SU-DHL-6 (cell line): ENCODE measurements around the gene TNN.
A peak's percentile ranks its signal among the peaks of the same experiment; 100 is the strongest.

Experiments
- H2AFZ ChIP-seq: fragments of 200-600 bp; sonication (generic); 2 replicates; pipeline ENCODE4 v1.6.1; 2014; ENCODE audit warnings: low read depth, mild to moderate bottlenecking, moderate library complexity, mixed read lengths, antibody characterized with exemption, low read length; ENCODE audit not compliant: severe bottlenecking
- H3F3A ChIP-seq: fragments of 200-600 bp; shearing (Covaris generic); 2 replicates; pipeline ENCODE4 v1.6.0; 2016; ENCODE audit warnings: antibody characterized with exemption, mild to moderate bottlenecking; ENCODE audit not compliant: insufficient read depth
- H3K27ac ChIP-seq: fragments of 200-600 bp; sonication (generic); 2 replicates; pipeline ENCODE4 v1.5.1; 2016; ENCODE audit warnings: low read depth, mild to moderate bottlenecking, low read length, moderate library complexity, mixed read lengths
- H3K27me3 ChIP-seq: fragments of 200-600 bp; sonication (generic), shearing (Covaris generic); 2 replicates; pipeline ENCODE4 v1.6.0; 2014; ENCODE audit warnings: mild to moderate bottlenecking, low read length
- H3K36me3 ChIP-seq: fragments of 200-600 bp; sonication (generic); 2 replicates; pipeline ENCODE4 v1.6.1; 2014; ENCODE audit warnings: mild to moderate bottlenecking, low read length, mixed read lengths
- H3K4me2 ChIP-seq: fragments of 300-600, 200-600 bp; shearing (Covaris generic), sonication (generic); 2 replicates; pipeline ENCODE4 v1.6.0; 2014; ENCODE audit warnings: low read length, low read depth, mild to moderate bottlenecking; ENCODE audit not compliant: poor library complexity, severe bottlenecking
- H3K4me3 ChIP-seq: fragments of 200-600 bp; sonication (generic); 2 replicates; pipeline ENCODE4 v1.5.1; 2014; ENCODE audit warnings: antibody characterized with exemption, low read length, mild to moderate bottlenecking, mixed read lengths; ENCODE audit not compliant: insufficient read depth, poor library complexity, severe bottlenecking
- H3K79me2 ChIP-seq: fragments of 200-600 bp; sonication (generic); 2 replicates; pipeline ENCODE4 v1.6.1; 2014; ENCODE audit warnings: mild to moderate bottlenecking, low read length, moderate library complexity; ENCODE audit not compliant: insufficient read depth
- H3K9ac ChIP-seq: fragments of 200-600 bp; sonication (generic); 2 replicates; pipeline ENCODE4 v1.7.0; 2014; ENCODE audit warnings: mild to moderate bottlenecking, low read length
- H3K9me2 ChIP-seq: fragments of 200-600 bp; sonication (generic); replicated peaks from 2 replicates; pipeline ENCODE4 v1.6.1; 2014; ENCODE audit warnings: low read length; ENCODE audit not compliant: insufficient read depth
- H3K9me3 ChIP-seq: fragments of 200-600 bp; sonication (generic); 2 replicates; pipeline ENCODE4 v1.6.1; 2014; ENCODE audit warnings: low read length, mixed read lengths; ENCODE audit not compliant: insufficient read depth
- H4K20me1 ChIP-seq: fragments of 200-600 bp; sonication (generic); 2 replicates; pipeline ENCODE4 v1.6.1; 2014; ENCODE audit warnings: low read depth, mild to moderate bottlenecking, antibody characterized with exemption, low read length, moderate library complexity, mixed read lengths
- EZH2phosphoT487 ChIP-seq: fragments of 200-600 bp; sonication (generic), shearing (Covaris generic); conservative IDR thresholded peaks from 2 replicates; pipeline ENCODE4 v1.6.1; 2018; ENCODE audit warnings: mild to moderate bottlenecking, antibody characterized with exemption, low read length, moderate library complexity, mixed read lengths
- TF ChIP-seq, protein P1 (sequence below): fragments of 200-600 bp; sonication (generic); IDR thresholded peaks from one replicate; pipeline ENCODE4 v1.5.1; 2017; ENCODE audit warnings: antibody characterized with exemption, mild to moderate bottlenecking, low read length, moderate library complexity; ENCODE audit not compliant: insufficient read depth, poor library complexity, severe bottlenecking

TNN gene

GRCh38 chr1:175129644-175129996 is 62.0 kb downstream of the TNN start:
- Histone ChIP-seq H4K20me1 (no peaks in the 10 kb centered on the region), H3K27ac (no peak overlapping the region), H3K4me2 (no peak overlapping the region), H3K4me3 (no peak overlapping the region), H3F3A (no peaks in the 10 kb centered on the region), H3K9me2 (no peaks in the 10 kb centered on the region), H3K9me3 (no peaks in the 10 kb centered on the region), H3K36me3 (no peaks in the 10 kb centered on the region), H3K9ac (no peak overlapping the region), H3K27me3 (no peaks in the 10 kb centered on the region), H2AFZ (no peak overlapping the region), H3K79me2 (no peaks in the 10 kb centered on the region)
- TF ChIP-seq, protein P1, sequence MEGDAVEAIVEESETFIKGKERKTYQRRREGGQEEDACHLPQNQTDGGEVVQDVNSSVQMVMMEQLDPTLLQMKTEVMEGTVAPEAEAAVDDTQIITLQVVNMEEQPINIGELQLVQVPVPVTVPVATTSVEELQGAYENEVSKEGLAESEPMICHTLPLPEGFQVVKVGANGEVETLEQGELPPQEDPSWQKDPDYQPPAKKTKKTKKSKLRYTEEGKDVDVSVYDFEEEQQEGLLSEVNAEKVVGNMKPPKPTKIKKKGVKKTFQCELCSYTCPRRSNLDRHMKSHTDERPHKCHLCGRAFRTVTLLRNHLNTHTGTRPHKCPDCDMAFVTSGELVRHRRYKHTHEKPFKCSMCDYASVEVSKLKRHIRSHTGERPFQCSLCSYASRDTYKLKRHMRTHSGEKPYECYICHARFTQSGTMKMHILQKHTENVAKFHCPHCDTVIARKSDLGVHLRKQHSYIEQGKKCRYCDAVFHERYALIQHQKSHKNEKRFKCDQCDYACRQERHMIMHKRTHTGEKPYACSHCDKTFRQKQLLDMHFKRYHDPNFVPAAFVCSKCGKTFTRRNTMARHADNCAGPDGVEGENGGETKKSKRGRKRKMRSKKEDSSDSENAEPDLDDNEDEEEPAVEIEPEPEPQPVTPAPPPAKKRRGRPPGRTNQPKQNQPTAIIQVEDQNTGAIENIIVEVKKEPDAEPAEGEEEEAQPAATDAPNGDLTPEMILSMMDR: no peak
- TF ChIP-seq EZH2phosphoT487: no peak

DNA sequence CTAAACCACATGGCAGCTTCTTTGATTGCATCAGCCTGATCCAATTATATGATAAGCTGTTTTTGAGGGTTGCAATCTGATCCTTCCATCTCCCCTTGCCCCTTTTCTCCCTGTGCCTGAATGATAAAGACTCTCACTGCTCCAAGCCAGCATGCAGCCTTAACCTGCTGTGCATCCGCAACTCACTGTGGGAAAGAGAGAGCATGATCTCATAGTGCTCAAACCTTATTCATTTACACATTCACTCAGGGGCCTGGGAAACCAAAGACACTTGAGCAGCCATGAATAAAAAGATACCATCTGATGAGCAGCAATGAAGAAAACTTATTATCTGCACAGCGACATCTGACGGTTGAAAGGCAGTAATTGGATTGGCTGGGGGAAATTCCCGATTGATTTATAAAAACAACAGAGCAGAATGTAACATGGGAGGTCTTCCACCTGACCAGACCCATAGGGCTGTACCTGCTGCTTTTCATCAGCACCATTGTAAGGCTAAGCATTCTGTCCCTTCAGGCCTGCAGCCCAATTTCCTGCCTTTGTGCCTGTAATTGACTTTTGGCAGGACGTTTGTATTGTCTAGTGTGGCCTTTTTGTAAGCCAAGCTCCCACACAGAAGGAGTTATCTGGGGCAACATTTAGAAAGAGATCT is 62.5 kb downstream of the TNN start:
- Histone ChIP-seq H3K79me2 (no peaks in the 10 kb centered on the region), H3K27ac (no peak overlapping the region), H4K20me1 (no peaks in the 10 kb centered on the region), H3K27me3 (no peaks in the 10 kb centered on the region), H3K9me3 (no peaks in the 10 kb centered on the region), H3K4me3 (no peak overlapping the region), H3K9ac (no peak overlapping the region), H2AFZ (no peak overlapping the region), H3K36me3 (no peaks in the 10 kb centered on the region), H3F3A (no peaks in the 10 kb centered on the region), H3K4me2 (no peak overlapping the region), H3K9me2 (no peaks in the 10 kb centered on the region)
- TF ChIP-seq, protein P1: peak; percentile 10
- TF ChIP-seq EZH2phosphoT487: no peak

- Histone ChIP-seq H3K27ac (no peak overlapping the region), H3K4me2 (no peak overlapping the region), H3K9ac (no peak overlapping the region)
Observed at GRCh38 chr1:175130649-175131045, 63.0 kb downstream of the TNN start.

More at GRCh38 chr1:175130649-175131045, 63.0 kb downstream of the TNN start:
- TF ChIP-seq, protein P1: no peak
- no peak for TF ChIP-seq EZH2phosphoT487
- Histone ChIP-seq H3K9me2 (no peaks in the 10 kb centered on the region), H3K4me3 (no peak overlapping the region), H3K36me3 (no peaks in the 10 kb centered on the region), H3K79me2 (no peaks in the 10 kb centered on the region), H2AFZ (no peak overlapping the region), H3K9me3 (no peaks in the 10 kb centered on the region), H3F3A (no peaks in the 10 kb centered on the region), H4K20me1 (no peaks in the 10 kb centered on the region), H3K27me3 (no peaks in the 10 kb centered on the region)
